SK-N-MC (cell line): ENCODE data around the gene CCL1.

Experiments used
- EZH2 ChIP-seq: fragments of 200-600 bp; sonication (generic); IDR thresholded peaks from one replicate; pipeline ENCODE4 v1.6.1; 2017; ENCODE audit warnings: antibody characterized with exemption
- POLR2AphosphoS5 ChIP-seq: IDR thresholded peaks from 2 replicates; pipeline ENCODE4 v1.6.1; 2012; ENCODE audit warnings: mild to moderate bottlenecking, low read depth, low read length, borderline replicate concordance

- TF ChIP-seq POLR2AphosphoS5 (no peak), EZH2 (no peak)
These were observed 16.8 kb upstream of the CCL1 start for GRCh38 chr17:34379868-34380267.
